Neural progenitor cell (in vitro differentiated cells): ENCODE measurements around the gene BCKDHB.

Experiments used
- CTCF ChIP-seq: fragments of 200-600 bp; sonication (generic); IDR thresholded peaks from 2 replicates; pipeline ENCODE4 v1.5.1; 2017; ENCODE audit warnings: antibody characterized with exemption, mild to moderate bottlenecking
- EZH2 ChIP-seq: fragments of 200-600 bp; sonication (generic); IDR thresholded peaks from 2 replicates; pipeline ENCODE4 v1.6.1; 2017; ENCODE audit warnings: antibody characterized with exemption, mild to moderate bottlenecking, moderate library complexity

GRCh38 chr6:80197474-80197873 is 91.0 kb downstream of the BCKDHB start:
- TF ChIP-seq CTCF: no peak
- TF ChIP-seq EZH2: no peak
